Erythroblast (primary cell): Measurements from ENCODE around the gene GPSM1.

Source experiments
- GATA1 ChIP-seq: IDR thresholded peaks from 2 replicates; pipeline ENCODE4 v1.6.1; 2011; ENCODE audit warnings: low read depth, mild to moderate bottlenecking, control low read depth, low read length, moderate library complexity
- POLR2A ChIP-seq: IDR thresholded peaks from 2 replicates; pipeline ENCODE4 v1.6.1; 2011; ENCODE audit warnings: mild to moderate bottlenecking, low read length

DNA sequence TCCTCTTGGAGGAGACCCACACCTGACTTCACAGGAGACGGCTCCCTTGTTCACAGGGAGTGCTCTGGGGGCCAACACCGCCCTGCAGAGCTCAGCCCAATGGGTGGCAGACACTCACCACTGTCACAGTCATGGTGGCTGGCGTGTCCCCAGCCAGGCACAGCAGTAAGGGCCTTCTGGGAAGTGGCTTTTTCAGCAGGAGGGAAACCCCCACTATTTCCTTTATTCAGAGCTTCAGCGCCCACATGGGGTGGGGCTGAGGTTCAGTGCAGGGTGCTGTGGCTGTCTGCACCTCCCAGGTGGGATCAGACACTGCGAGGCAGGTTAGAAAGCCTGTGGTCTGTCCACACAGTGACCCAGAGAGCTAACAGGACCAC, 76.2 kb downstream of the GPSM1 start:
- no peak for TF ChIP-seq POLR2A
- no peak for TF ChIP-seq GATA1
